ENCODE data around the gene ICAM4. TPM values are rescaled to one million over a fixed set of nuclear protein-coding genes. Genes with fewer than 3 reads are reported as not detected.

ICAM4 gene
- total and polyA plus RNA-seq, 2 of the 8 experiments (the other 6 are each of a cell fraction or from before 2014, with no cell fraction given): 1.5 to 4.1 TPM

- Histone ChIP-seq H3K27ac (ENCODE audit: low read depth, low read length) (no peak overlapping the region), H2BK5ac (ENCODE audit: low read depth, low read length) (no peak overlapping the region), H3K4me1 (replicated peaks in 1 of 4; ENCODE audit: control insufficient read depth in 3 of 4, insufficient read depth in 4 of 4, low read length in 3 of 4) (no peaks in the 10 kb centered on the region), H3K4me2 (ENCODE audit: insufficient read depth in 1 of 2, low read depth in 2 of 2, low read length in 2 of 2) (no peak overlapping the region), H3K9me3 (ENCODE audit: insufficient read depth in 2 of 2, low read depth in 1 of 2, low read length in 1 of 2) (no peaks in the 10 kb centered on the region), H2BK120ac (replicated peaks; ENCODE audit: low read depth, low read length) (no peak overlapping the region), H3K23me2 (ENCODE audit: low read depth, low read length) (no peaks in the 10 kb centered on the region), H4K8ac (ENCODE audit: extremely low read depth, insufficient read depth, low read length) (no peak overlapping the region), H3K36me3 (ENCODE audit: control insufficient read depth in 2 of 4, insufficient read depth in 4 of 4, low read length in 3 of 4) (peaks cover 0 to 13% (median 0%) of the 10 kb centered on the region in 4 experiments; a peak in 2 of 8 replicates), H2BK15ac (ENCODE audit: low read length) (no peak overlapping the region), H3K4ac (replicated peaks; ENCODE audit: insufficient read length, low read depth, low read length) (no peak overlapping the region), H3K18ac (ENCODE audit: extremely low read depth, low read length) (no peak overlapping the region), H2AFZ (ENCODE audit: low read length) (no peak overlapping the region), H3K9ac (replicated peaks in 1 of 4; ENCODE audit: extremely low read depth in 1 of 4, low read depth in 3 of 4, low read length in 3 of 4) (no peak overlapping the region), H3K23ac (ENCODE audit: insufficient read length) (no peak overlapping the region), H3K14ac (ENCODE audit: insufficient read length) (no peak overlapping the region), H3K79me2 (ENCODE audit: control insufficient read depth in 1 of 2, insufficient read depth in 2 of 2, low read length in 2 of 2) (no peaks in the 10 kb centered on the region), H3K4me3 (ENCODE audit: extremely low read depth in 1 of 4, insufficient read depth in 2 of 4, low read depth in 3 of 4, low read length in 4 of 4) (no peak overlapping the region), H2BK20ac (ENCODE audit: low read length) (no peak overlapping the region), H3K79me1 (ENCODE audit: low read depth, low read length) (no peaks in the 10 kb centered on the region), H4K91ac (replicated peaks; ENCODE audit: insufficient read length, low read length) (no peak overlapping the region), H4K20me1 (replicated peaks in 1 of 2; ENCODE audit: control insufficient read depth in 1 of 2, insufficient read depth in 2 of 2, low read length in 2 of 2) (no peaks in the 10 kb centered on the region), H2BK12ac (ENCODE audit: low read depth, low read length) (no peak overlapping the region), H3K56ac (replicated peaks; ENCODE audit: insufficient read length, low read depth, low read length) (no peak overlapping the region), H2AK5ac (ENCODE audit: low read depth, low read length) (no peak overlapping the region), H4K5ac (ENCODE audit: insufficient read length, low read depth, low read length) (no peak overlapping the region), H3K27me3 (replicated peaks in 1 of 4; ENCODE audit: control insufficient read depth in 3 of 4, extremely low read depth in 1 of 4, insufficient read depth in 3 of 4, low read length in 3 of 4) (no peaks in the 10 kb centered on the region)
- DNase-seq (ENCODE audit: low read depth in 1 of 2, low spot score in 2 of 2) (no peak), FAIRE-seq (no peak)
- WGBS, 2 experiments (ENCODE audit: extremely low coverage in 1 of 2, insufficient coverage in 1 of 2, insufficient read length in 1 of 2, insufficient replicate concordance in 2 of 2, low coverage in 1 of 2, low lambda C conversion rate in 2 of 2, missing lambda C conversion rate in 1 of 2): 91% methylated on average over 5 of the region's 5 CpGs; no CpG with 5 or more reads in 1 of the 2 experiments
- CTCF ChIA-PET (ENCODE audit: partially characterized antibody): interaction anchor here (1.4 to 2.5 kb wide), 4 partner anchors 10 to 82 kb away, joined by 3 to 10 read pairs (median 6); no protein-coding TSS in a partner anchor
- POLR2A ChIA-PET (ENCODE audit: partially characterized antibody): interaction anchor here (0.8 to 1.8 kb wide), 5 partner anchors 8 to 27 kb away, joined by 4 to 7 read pairs (median 4); partner anchors contain the start of gene RAVER1
- no peak for TF ChIP-seq PHF8 (conservative IDR thresholded peaks at IDR 0.05; ENCODE audit: low read depth, low read length)
- TF ChIP-seq SIN3A (conservative IDR thresholded peaks at IDR 0.05 in 1 of 2, IDR thresholded peaks at IDR 0.05 in 1 of 2; ENCODE audit: low read depth in 1 of 2, low read length in 2 of 2): no peak
- TF ChIP-seq POLR2A (IDR thresholded peaks at IDR 0.05; ENCODE audit: control extremely low read depth in 1 of 2, low read depth in 2 of 2, low read length in 2 of 2): no peak
- no peak for TF ChIP-seq RFX5 (IDR thresholded peaks at IDR 0.05; ENCODE audit: borderline replicate concordance, low read depth, low read length)
- no peak for TF ChIP-seq KDM5A (IDR thresholded peaks at IDR 0.05; ENCODE audit: low read length)
- TF ChIP-seq FOSL1 (IDR thresholded peaks at IDR 0.05; ENCODE audit: insufficient read depth, low read depth, low read length): no peak
- TF ChIP-seq TBP (IDR thresholded peaks at IDR 0.05; ENCODE audit: low read depth, low read length): no peak
- TF ChIP-seq TAF7 (optimal IDR thresholded peaks at IDR 0.05; ENCODE audit: borderline replicate concordance, low read depth, low read length): no peak
- TF ChIP-seq CEBPB (IDR thresholded peaks at IDR 0.05; ENCODE audit: low read depth, low read length): no peak
- no peak for TF ChIP-seq GTF2F1 (IDR thresholded peaks at IDR 0.05; ENCODE audit: borderline replicate concordance, low read depth, low read length)
These were observed 19.6 kb downstream of the ICAM4 start for GRCh38 chr19:10306327-10306726.
